ENCODE results near the gene CLN5. TPM values are rescaled to one million over a fixed set of nuclear protein-coding genes. Genes with fewer than 3 reads are reported as not detected.
A peak's percentile ranks its signal among the peaks of the same experiment; 100 is the strongest.

The CLN5 gene
- total RNA-seq, 6 experiments from 2014 or later = 14.7 to 26.5 (median 18.5) TPM

DNA sequence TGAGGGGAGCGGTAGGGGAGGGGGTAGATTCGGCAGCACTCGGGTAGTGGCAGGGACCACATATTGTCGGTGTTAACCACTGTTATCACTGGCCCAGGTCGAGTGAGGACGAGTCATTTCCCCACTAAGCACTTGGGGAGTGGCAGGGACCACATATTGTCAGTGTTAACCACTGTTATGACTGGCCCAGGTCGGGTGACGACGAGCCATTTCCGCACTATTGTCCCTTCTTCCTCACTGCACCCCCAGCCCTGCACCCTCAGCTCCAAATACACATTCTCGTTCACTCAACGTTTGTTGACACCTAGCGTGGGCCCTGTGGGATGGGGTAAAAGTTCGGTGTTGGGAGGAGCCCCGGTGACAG lies 467 bp upstream of the CLN5 start:
- H3K27ac ChIP-seq = peak overlapping the region; percentile 88 to 93 (median 92)
- TF ChIP-seq, protein P1, sequence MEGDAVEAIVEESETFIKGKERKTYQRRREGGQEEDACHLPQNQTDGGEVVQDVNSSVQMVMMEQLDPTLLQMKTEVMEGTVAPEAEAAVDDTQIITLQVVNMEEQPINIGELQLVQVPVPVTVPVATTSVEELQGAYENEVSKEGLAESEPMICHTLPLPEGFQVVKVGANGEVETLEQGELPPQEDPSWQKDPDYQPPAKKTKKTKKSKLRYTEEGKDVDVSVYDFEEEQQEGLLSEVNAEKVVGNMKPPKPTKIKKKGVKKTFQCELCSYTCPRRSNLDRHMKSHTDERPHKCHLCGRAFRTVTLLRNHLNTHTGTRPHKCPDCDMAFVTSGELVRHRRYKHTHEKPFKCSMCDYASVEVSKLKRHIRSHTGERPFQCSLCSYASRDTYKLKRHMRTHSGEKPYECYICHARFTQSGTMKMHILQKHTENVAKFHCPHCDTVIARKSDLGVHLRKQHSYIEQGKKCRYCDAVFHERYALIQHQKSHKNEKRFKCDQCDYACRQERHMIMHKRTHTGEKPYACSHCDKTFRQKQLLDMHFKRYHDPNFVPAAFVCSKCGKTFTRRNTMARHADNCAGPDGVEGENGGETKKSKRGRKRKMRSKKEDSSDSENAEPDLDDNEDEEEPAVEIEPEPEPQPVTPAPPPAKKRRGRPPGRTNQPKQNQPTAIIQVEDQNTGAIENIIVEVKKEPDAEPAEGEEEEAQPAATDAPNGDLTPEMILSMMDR (IDR thresholded peaks at IDR 0.05) = no peak
- no peak for TF ChIP-seq POLR2A (IDR thresholded peaks at IDR 0.05)
- DNase-seq (no peak), ATAC-seq (peak; percentile 9 to 33 (median 30))
- peak overlapping the region; percentile 78 to 86 (median 81) for H3K4me3 ChIP-seq
- no peaks in the 10 kb centered on the region for H3K9me3 ChIP-seq
- peaks cover 0 to 11% (median 0%) of the 10 kb centered on the region in 4 donors for H3K4me1 ChIP-seq
- intact Hi-C loops (cut with DNase I) = no loop called here
- WGBS (ENCODE audit: insufficient coverage, low coverage, low lambda C conversion rate, missing lambda C conversion rate) = 30% methylated on average over 8 of the region's 15 CpGs
- peaks cover 0 to 6% (median 0%) of the 10 kb centered on the region in 4 donors for H3K36me3 ChIP-seq
- H3K27me3 ChIP-seq = no peaks in the 10 kb centered on the region

- Histone ChIP-seq H3K4me3 (peak overlapping the region; percentile 78 to 86 (median 81)), H3K27ac (peak overlapping the region; percentile 88 to 93 (median 92)), H3K4me1 (peaks cover 0 to 11% (median 0%) of the 10 kb centered on the region in 4 donors), H3K36me3 (peaks cover 0 to 6% (median 0%) of the 10 kb centered on the region in 4 donors), H3K9me3 (no peaks in the 10 kb centered on the region), H3K27me3 (no peaks in the 10 kb centered on the region)
- 4% methylated on average over 20 of the region's 20 CpGs for WGBS (ENCODE audit: insufficient coverage, low coverage, low lambda C conversion rate, missing lambda C conversion rate)
- DNase-seq (peak; percentile 46 to 64 (median 52)), ATAC-seq (peak; percentile 35 to 57 (median 40))
- no peak for TF ChIP-seq POLR2A (IDR thresholded peaks at IDR 0.05)
- TF ChIP-seq, protein P1 (IDR thresholded peaks at IDR 0.05) = no peak
- intact Hi-C loops (cut with DNase I) = no loop called here
Measured at GRCh38 chr13:76992548-76993001, 694 bp downstream of the CLN5 start.

DNA sequence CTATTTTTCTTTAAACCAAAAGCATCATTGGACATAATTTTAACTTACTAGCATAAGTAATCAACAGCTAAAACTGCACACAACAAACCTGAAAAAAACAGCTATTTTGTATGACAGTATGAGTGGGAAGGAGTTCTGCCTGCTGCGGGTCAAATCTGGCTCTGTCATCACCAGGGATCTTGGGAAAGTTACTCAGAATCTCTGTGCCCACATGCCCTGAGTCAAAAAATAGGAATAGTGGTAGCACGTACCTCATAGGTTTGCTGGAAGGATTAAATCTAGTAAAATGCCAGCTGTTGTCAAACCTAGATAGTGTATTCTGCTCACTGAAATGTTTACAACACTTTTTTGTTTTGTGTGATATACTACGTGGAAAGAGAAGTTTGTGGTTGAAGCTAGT lies 1.1 kb downstream of the CLN5 start:
- H3K4me3 ChIP-seq = peak overlapping the region; percentile 78 to 86 (median 81)
- 39% methylated on average over 3 of the region's 3 CpGs for WGBS (ENCODE audit: insufficient coverage, low coverage, low lambda C conversion rate, missing lambda C conversion rate)
- TF ChIP-seq, protein P1 (IDR thresholded peaks at IDR 0.05) = no peak
- no peak for TF ChIP-seq POLR2A (IDR thresholded peaks at IDR 0.05)
- no peak for DNase-seq
- peaks cover 0 to 6% (median 0%) of the 10 kb centered on the region in 4 donors for H3K36me3 ChIP-seq
- intact Hi-C loops (cut with DNase I) = no loop called here
- H3K27ac ChIP-seq = peak overlapping the region; percentile 88 to 93 (median 92)
- no peaks in the 10 kb centered on the region for H3K27me3 ChIP-seq
- H3K4me1 ChIP-seq = peaks cover 0 to 11% (median 0%) of the 10 kb centered on the region in 4 donors
- H3K9me3 ChIP-seq = no peaks in the 10 kb centered on the region
- no peak for ATAC-seq

- no peaks in the 10 kb centered on the region for H3K9me3 ChIP-seq
- H3K4me3 ChIP-seq = no peak overlapping the region
- intact Hi-C loops (cut with DNase I) = no loop called here
- H3K4me1 ChIP-seq = peaks cover 0 to 11% (median 0%) of the 10 kb centered on the region in 4 donors
- TF ChIP-seq, protein P1 (IDR thresholded peaks at IDR 0.05) = no peak
- TF ChIP-seq POLR2A (IDR thresholded peaks at IDR 0.05) = no peak
- no peak for ATAC-seq
- no peaks in the 10 kb centered on the region for H3K27me3 ChIP-seq
- H3K36me3 ChIP-seq = peaks cover 0 to 6% (median 0%) of the 10 kb centered on the region in 4 donors
- DNase-seq = no peak
- WGBS (ENCODE audit: insufficient coverage, low coverage, low lambda C conversion rate, missing lambda C conversion rate) = 79% methylated on average over 5 of the region's 5 CpGs
- no peak overlapping the region for H3K27ac ChIP-seq
Measured at GRCh38 chr13:76993473-76993872, 1.6 kb downstream of the CLN5 start.
